Body of pancreas (tissue), 4 donors: ENCODE measurements around the gene MGAT5.

Experiments used
- CTCF ChIP-seq, 7 experiments: fragments of 450-650 bp in 4 of 7; fragments of 200-600 bp in 3 of 7; sonication (generic) in 3 of 7; IDR thresholded peaks; one replicate each; pipeline ENCODE4 v1.5.1; 2016 to 2019; ENCODE audit warnings: antibody characterized with exemption in 7 of 7
- POLR2A ChIP-seq, 3 donors: fragments of 450-650 bp; IDR thresholded peaks; one replicate each; pipeline ENCODE4 v1.6.1; 2016; ENCODE audit warnings: antibody characterized with exemption in 3 of 3, mild to moderate bottlenecking in 2 of 3

- no peak for TF ChIP-seq CTCF (IDR thresholded peaks at IDR 0.05)
- TF ChIP-seq POLR2A (IDR thresholded peaks at IDR 0.05), result no peak
Observed at GRCh38 chr2:134379722-134380121, 125.8 kb downstream of the MGAT5 start.
